ENCODE results near the gene CEACAM4.

Gene CEACAM4

DNA sequence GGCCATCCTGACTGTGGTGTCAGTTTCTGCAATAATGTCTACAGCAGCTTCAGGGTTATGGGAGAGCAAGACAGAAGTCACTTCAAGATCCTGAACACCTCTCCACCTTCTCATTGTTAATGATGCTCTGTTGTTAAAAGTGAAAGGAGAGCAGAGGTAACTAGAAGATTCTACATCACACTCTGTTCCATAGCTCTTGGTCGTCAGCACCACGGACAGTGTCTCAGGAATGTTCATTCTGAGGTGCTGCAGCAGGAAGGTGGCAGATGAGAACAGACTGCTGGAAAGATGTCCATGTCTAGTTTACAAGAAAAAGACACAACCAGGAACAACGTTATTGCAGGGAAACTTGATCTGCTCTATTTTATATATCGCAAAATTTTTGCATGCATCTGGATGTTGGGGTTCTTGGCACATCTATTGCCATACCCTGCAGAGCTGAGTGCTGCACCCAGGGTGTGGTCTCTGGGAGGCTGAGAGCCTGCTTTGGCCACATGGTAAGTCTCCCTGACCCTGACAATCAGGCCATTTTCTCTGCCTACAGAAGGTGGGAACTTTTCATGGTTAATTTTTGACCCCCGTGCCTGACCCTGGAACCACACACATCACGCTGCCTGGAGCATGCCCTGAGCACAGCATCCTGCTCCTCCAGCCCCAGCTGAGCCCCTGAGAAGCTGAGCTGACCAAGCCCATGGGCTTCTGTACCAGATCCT is 38.2 kb downstream of the CEACAM4 start:
- H3K36me3 ChIP-seq, result no peaks in the 10 kb centered on the region
- H3K27me3 ChIP-seq (ENCODE audit: insufficient read depth, low read depth, severe bottlenecking), result peaks cover 73% of the 10 kb centered on the region
- TF ChIP-seq, protein P1, sequence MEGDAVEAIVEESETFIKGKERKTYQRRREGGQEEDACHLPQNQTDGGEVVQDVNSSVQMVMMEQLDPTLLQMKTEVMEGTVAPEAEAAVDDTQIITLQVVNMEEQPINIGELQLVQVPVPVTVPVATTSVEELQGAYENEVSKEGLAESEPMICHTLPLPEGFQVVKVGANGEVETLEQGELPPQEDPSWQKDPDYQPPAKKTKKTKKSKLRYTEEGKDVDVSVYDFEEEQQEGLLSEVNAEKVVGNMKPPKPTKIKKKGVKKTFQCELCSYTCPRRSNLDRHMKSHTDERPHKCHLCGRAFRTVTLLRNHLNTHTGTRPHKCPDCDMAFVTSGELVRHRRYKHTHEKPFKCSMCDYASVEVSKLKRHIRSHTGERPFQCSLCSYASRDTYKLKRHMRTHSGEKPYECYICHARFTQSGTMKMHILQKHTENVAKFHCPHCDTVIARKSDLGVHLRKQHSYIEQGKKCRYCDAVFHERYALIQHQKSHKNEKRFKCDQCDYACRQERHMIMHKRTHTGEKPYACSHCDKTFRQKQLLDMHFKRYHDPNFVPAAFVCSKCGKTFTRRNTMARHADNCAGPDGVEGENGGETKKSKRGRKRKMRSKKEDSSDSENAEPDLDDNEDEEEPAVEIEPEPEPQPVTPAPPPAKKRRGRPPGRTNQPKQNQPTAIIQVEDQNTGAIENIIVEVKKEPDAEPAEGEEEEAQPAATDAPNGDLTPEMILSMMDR (IDR thresholded peaks at IDR 0.05; ENCODE audit: low read depth, low read length), result no peak
- no peak overlapping the region for H3K27ac ChIP-seq
- DNase-seq, result no peak
- H3K4me3 ChIP-seq (ENCODE audit: low read depth, low read length), result no peak overlapping the region
- no peaks in the 10 kb centered on the region for H3K9me3 ChIP-seq (ENCODE audit: severe bottlenecking)

DNA sequence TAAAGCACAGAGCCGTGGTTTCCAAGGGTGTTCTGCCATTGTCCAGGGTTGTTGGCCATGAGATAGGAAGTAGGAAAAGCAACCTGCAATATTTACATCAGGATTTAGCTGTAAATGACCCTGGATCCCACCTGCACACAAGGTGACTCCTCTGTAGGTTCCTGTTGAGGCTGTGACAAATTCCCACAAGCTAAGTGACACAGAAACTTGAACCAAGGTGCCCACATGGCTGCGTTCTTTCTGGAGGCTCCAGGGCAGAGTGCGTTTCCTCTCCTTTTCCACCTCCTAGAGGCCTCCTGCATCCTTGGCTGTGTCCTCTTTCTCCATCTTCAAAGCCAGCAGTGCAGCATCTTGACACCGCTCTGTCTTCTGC is 39.0 kb downstream of the CEACAM4 start:
- Histone ChIP-seq H3K27me3 (ENCODE audit: insufficient read depth, low read depth, severe bottlenecking) (peaks cover 73% of the 10 kb centered on the region), H3K36me3 (no peaks in the 10 kb centered on the region), H3K9me3 (ENCODE audit: severe bottlenecking) (peaks cover 7% of the 10 kb centered on the region), H3K4me3 (ENCODE audit: low read depth, low read length) (no peak overlapping the region), H3K27ac (no peak overlapping the region)
- TF ChIP-seq, protein P1 (IDR thresholded peaks at IDR 0.05; ENCODE audit: low read depth, low read length), result no peak
- DNase-seq, result no peak

DNA sequence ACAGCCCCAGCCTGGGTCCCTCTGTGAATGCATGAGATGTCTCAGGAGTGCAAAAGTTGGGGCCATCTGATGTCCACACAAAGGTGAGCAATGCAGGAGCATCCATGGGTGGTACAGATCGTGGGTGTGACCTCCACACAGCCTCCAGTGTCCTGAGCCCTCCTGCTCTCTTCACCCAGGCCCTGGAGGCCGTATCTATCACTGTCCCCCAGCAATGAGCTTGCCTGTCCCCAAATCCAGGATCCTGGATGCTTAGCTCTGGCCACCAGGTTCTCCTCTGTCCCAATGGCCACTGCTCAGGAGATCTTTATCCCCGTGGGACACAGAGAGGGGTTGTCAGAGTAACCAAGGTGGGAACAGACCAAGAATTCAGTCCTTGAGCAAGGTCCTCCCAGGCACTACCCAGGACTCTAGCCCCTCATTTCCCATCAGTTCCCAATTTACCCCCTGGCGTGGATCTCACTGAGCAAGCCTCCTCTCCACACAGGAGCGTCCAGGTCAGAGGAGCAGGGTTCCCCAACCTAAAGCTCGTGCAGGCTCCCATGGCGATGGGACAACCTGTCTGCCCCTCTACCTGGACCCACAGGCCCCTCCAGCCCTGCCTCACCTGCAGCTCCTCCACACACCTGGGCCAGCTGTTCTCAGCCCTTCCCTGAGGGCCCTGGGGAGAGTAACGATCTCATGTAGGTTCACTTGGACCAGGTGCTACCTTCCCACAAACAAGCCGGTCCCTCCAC is 39.6 kb downstream of the CEACAM4 start:
- no peaks in the 10 kb centered on the region for H3K36me3 ChIP-seq
- H3K4me3 ChIP-seq (ENCODE audit: low read depth, low read length), result no peak overlapping the region

DNA sequence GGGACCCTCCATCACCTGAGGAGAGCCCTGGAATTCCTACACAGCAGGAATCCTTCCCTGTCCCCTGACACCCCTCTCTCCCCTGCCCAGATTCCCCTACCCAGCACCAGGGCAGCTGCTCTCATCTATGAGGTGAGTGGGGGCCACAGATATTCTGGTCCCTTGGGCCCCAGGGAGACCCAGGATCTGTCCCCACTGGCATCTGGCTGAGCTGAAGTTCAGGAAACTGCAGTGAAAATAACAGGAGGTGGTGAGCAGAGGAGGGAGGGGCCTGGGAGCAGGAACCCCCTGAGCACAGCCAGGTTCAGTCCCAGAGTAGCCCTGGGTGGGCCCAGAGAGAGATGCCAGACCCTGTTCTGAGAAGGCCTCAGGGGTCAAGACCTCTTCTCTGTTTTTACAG is 40.8 kb downstream of the CEACAM4 start:
- Histone ChIP-seq H3K4me3 (ENCODE audit: low read depth, low read length) (no peak overlapping the region), H3K36me3 (no peaks in the 10 kb centered on the region), H3K27ac (no peak overlapping the region), H3K27me3 (ENCODE audit: insufficient read depth, low read depth, severe bottlenecking) (peaks cover 73% of the 10 kb centered on the region), H3K9me3 (ENCODE audit: severe bottlenecking) (peaks cover 24% of the 10 kb centered on the region)
- TF ChIP-seq, protein P1 (IDR thresholded peaks at IDR 0.05; ENCODE audit: low read depth, low read length), result no peak
- no peak for DNase-seq

More for the DNA sequence above, 39.6 kb downstream of the CEACAM4 start:
- Histone ChIP-seq H3K27ac (no peak overlapping the region), H3K9me3 (ENCODE audit: severe bottlenecking) (peaks cover 13% of the 10 kb centered on the region), H3K27me3 (ENCODE audit: insufficient read depth, low read depth, severe bottlenecking) (peaks cover 73% of the 10 kb centered on the region)
- TF ChIP-seq, protein P1 (IDR thresholded peaks at IDR 0.05; ENCODE audit: low read depth, low read length), result no peak
- no peak for DNase-seq

DNA sequence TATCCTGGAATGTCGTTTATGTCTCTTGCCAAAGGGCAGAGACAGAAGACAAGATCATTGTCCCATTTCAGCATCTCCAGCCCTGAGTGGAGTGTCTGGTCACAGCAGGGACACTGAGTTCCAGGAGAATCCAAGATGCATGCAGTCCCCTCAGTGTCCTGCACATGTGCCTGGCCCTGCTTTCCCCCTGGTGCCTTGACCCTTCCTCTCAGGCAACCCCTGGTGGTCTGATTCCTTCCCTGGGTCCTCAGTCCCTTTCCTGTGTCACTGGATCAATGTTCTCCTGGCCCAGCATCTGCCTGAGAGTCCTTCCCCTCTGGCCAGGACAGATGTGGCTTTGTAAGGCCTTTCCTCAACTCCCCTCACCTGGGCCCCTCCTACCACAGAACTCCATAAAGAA is 41.9 kb downstream of the CEACAM4 start:
- Histone ChIP-seq H3K9me3 (ENCODE audit: severe bottlenecking) (peaks cover 33% of the 10 kb centered on the region), H3K27ac (no peak overlapping the region), H3K27me3 (ENCODE audit: insufficient read depth, low read depth, severe bottlenecking) (peaks cover 73% of the 10 kb centered on the region), H3K36me3 (no peaks in the 10 kb centered on the region), H3K4me3 (ENCODE audit: low read depth, low read length) (no peak overlapping the region)
- TF ChIP-seq, protein P1 (IDR thresholded peaks at IDR 0.05; ENCODE audit: low read depth, low read length), result no peak
- DNase-seq, result no peak
